ENCODE measurements around the gene GUCY1A1. TPM values are rescaled to one million over a fixed set of nuclear protein-coding genes. Genes with fewer than 3 reads are reported as not detected.

Gene GUCY1A1
- total RNA-seq, 1 donor from 2014 or later = 43.0 TPM

GRCh38 chr4:155759372-155760252 is 93.0 kb downstream of the GUCY1A1 start:
- Histone ChIP-seq H3K27me3 (ENCODE audit: low read depth) (no peaks in the 10 kb centered on the region), H3K27ac (replicated peaks) (peak overlapping the region; percentile 95), H3K4me1 (peaks cover 33% of the 10 kb centered on the region), H3K36me3 (no peaks in the 10 kb centered on the region), H3K4me3 (peak overlapping the region; percentile 91), H3K9me3 (replicated peaks) (no peaks in the 10 kb centered on the region)
- intact Hi-C loops (cut with micrococcal nuclease) = no loop called here
- peak; percentile 86 for DNase-seq
- peak; percentile 46 for TF ChIP-seq CTCF (IDR thresholded peaks at IDR 0.05; ENCODE audit: borderline replicate concordance)

GRCh38 chr4:155761047-155761446 is 94.4 kb downstream of the GUCY1A1 start:
- Histone ChIP-seq H3K36me3 (no peaks in the 10 kb centered on the region), H3K27ac (replicated peaks) (peak overlapping the region; percentile 95), H3K4me1 (peaks cover 33% of the 10 kb centered on the region), H3K9me3 (replicated peaks) (no peaks in the 10 kb centered on the region), H3K27me3 (ENCODE audit: low read depth) (no peaks in the 10 kb centered on the region), H3K4me3 (peak overlapping the region; percentile 91)
- intact Hi-C loops (cut with micrococcal nuclease) = no loop called here
- no peak for TF ChIP-seq CTCF (IDR thresholded peaks at IDR 0.05; ENCODE audit: borderline replicate concordance)
- no peak for DNase-seq

- Histone ChIP-seq H3K4me3 (peak overlapping the region; percentile 91), H3K36me3 (no peaks in the 10 kb centered on the region), H3K9me3 (replicated peaks) (no peaks in the 10 kb centered on the region), H3K27ac (replicated peaks) (peak overlapping the region; percentile 95), H3K27me3 (ENCODE audit: low read depth) (no peaks in the 10 kb centered on the region), H3K4me1 (peaks cover 38% of the 10 kb centered on the region)
- DNase-seq = no peak
- intact Hi-C loops (cut with micrococcal nuclease) = no loop called here
- TF ChIP-seq CTCF (IDR thresholded peaks at IDR 0.05; ENCODE audit: borderline replicate concordance) = no peak
Measured at GRCh38 chr4:155761916-155762315, 95.3 kb downstream of the GUCY1A1 start.

GRCh38 chr4:155762334-155762733 is 95.7 kb downstream of the GUCY1A1 start:
- TF ChIP-seq CTCF (IDR thresholded peaks at IDR 0.05; ENCODE audit: borderline replicate concordance) = no peak
- no peaks in the 10 kb centered on the region for H3K27me3 ChIP-seq (ENCODE audit: low read depth)
- no peak for DNase-seq
- intact Hi-C loops (cut with micrococcal nuclease) = no loop called here
- H3K27ac ChIP-seq (replicated peaks) = peak overlapping the region; percentile 95
- H3K9me3 ChIP-seq (replicated peaks) = no peaks in the 10 kb centered on the region
- peaks cover 39% of the 10 kb centered on the region for H3K4me1 ChIP-seq
- no peaks in the 10 kb centered on the region for H3K36me3 ChIP-seq
- peak overlapping the region; percentile 91 for H3K4me3 ChIP-seq

- intact Hi-C loops (cut with micrococcal nuclease) = no loop called here
- Histone ChIP-seq H3K4me1 (peaks cover 33% of the 10 kb centered on the region), H3K9me3 (replicated peaks) (no peaks in the 10 kb centered on the region), H3K4me3 (no peak overlapping the region), H3K27ac (replicated peaks) (no peak overlapping the region), H3K27me3 (ENCODE audit: low read depth) (no peaks in the 10 kb centered on the region), H3K36me3 (no peaks in the 10 kb centered on the region)
- DNase-seq = no peak
- no peak for TF ChIP-seq CTCF (IDR thresholded peaks at IDR 0.05; ENCODE audit: borderline replicate concordance)
Measured at GRCh38 chr4:155763551-155763950, 96.9 kb downstream of the GUCY1A1 start.

Data from left ventricle myocardium inferior (tissue), 1 donor.